ENCODE data around the gene SLC23A1.

The SLC23A1 gene

DNA sequence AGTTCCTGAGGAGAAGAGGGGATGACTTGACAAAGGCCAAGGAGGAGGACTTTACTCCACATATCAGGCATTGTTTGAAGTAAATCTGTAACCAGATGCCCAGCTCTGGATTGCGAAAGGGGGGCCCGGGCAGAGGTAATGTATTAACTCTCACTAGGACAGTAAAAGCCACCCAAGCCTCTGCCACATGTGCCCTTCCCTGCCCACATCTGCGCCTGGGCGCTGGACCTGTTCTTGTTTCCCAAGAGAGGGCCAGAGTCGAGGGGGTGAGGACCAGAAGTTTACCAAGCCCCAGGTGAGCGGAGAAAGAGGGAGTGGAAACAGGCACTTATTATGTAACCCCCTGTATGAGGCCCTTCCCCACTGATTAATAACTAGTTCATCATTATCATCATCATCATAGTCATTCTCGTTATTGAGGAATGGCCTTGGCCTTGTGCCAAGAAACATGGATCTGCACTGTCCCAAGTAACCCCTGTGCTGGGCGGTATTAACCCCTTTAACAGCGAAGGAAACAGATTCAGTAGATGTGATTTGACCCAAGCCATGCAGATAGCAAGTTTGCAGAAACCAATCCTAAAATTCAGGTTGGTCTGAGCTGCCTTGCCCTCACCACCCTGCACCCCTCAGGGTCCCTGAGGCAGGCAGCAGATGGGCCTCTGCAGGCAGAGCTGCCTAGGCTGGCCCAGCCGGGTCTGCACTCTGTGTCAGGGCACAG, at the start of gene SLC23A1:
TSS of gene SLC23A1 (minus strand) at position 23 of the 718 bp plus-strand sequence. CDS start 44 bp downstream, outside the sequence.
- Histone ChIP-seq H3K27ac (ENCODE audit: low read depth, low read length) (no peak within 1 kb of the TSS), H3K4me1 (ENCODE audit: control insufficient read depth, insufficient read depth, low read length) (peaks cover 7% of the 10 kb centered on the region; the same call in 1 of the 2 replicates), H3K27me3 (ENCODE audit: control insufficient read depth, insufficient read depth, low read length) (no peaks in the 10 kb centered on the region), H3K9ac (ENCODE audit: low read depth, low read length) (no peak within 1 kb of the TSS), H3K36me3 (ENCODE audit: control insufficient read depth, insufficient read depth, low read length) (no peaks in the 10 kb centered on the region), H3K9me3 (ENCODE audit: control insufficient read depth, insufficient read depth, low read length) (no peaks in the 10 kb centered on the region), H3K4me3 (ENCODE audit: low read depth, low read length) (no peak within 1 kb of the TSS)

DNA sequence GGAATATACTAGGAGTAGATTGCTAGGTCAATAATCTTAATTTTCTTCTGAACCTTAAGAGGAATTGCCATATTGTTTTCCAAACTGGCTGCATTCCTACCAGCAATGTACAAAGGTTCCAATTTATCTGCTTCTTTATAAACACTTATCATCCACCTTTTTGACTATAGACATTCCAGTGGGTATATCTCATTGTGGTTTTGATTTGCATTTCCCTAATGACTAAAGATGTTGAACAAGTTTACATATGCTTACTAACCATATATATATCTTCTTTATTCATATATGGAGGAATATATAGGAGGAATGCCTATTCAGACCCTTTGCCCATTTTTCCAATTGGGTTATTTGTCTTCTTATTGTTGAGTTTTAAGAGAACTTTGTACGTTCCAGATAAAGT, 48.6 kb upstream of the SLC23A1 start:
- Histone ChIP-seq H3K9ac (ENCODE audit: low read depth, low read length) (no peak overlapping the region), H3K4me1 (ENCODE audit: control insufficient read depth, insufficient read depth, low read length) (no peaks in the 10 kb centered on the region), H3K9me3 (ENCODE audit: control insufficient read depth, insufficient read depth, low read length) (no peaks in the 10 kb centered on the region), H3K27me3 (ENCODE audit: control insufficient read depth, insufficient read depth, low read length) (no peaks in the 10 kb centered on the region), H3K27ac (ENCODE audit: low read depth, low read length) (no peak overlapping the region), H3K4me3 (ENCODE audit: low read depth, low read length) (no peak overlapping the region), H3K36me3 (ENCODE audit: control insufficient read depth, insufficient read depth, low read length) (peaks cover 64% of the 10 kb centered on the region)

DNA sequence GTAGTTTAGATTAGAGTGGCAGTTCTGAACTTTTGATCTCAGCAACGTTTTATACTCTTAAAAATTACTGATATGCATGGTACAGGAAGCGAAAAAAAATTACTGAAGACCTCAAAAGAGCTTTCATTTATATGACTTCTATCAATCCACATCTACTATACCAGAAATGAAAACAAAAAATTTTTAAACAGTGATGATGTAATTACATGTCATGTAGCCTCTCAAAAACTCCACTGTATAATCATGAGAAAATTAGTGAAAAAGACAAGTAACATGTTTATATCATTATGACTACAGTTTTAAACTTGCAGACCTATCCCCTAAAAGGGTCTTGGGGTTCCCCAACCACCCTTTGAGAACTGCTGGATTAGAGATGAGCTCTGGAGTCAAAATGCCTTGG, 46.9 kb upstream of the SLC23A1 start:
- no peaks in the 10 kb centered on the region for H3K27me3 ChIP-seq (ENCODE audit: control insufficient read depth, insufficient read depth, low read length)
- no peak overlapping the region for H3K9ac ChIP-seq (ENCODE audit: low read depth, low read length)
- H3K27ac ChIP-seq (ENCODE audit: low read depth, low read length): no peak overlapping the region
- no peaks in the 10 kb centered on the region for H3K4me1 ChIP-seq (ENCODE audit: control insufficient read depth, insufficient read depth, low read length)
- H3K4me3 ChIP-seq (ENCODE audit: low read depth, low read length): no peak overlapping the region
- H3K36me3 ChIP-seq (ENCODE audit: control insufficient read depth, insufficient read depth, low read length): peaks cover 67% of the 10 kb centered on the region
- no peaks in the 10 kb centered on the region for H3K9me3 ChIP-seq (ENCODE audit: control insufficient read depth, insufficient read depth, low read length)

- Histone ChIP-seq H3K9me3 (ENCODE audit: control insufficient read depth, insufficient read depth, low read length) (no peaks in the 10 kb centered on the region), H3K27ac (ENCODE audit: low read depth, low read length) (no peak overlapping the region), H3K4me3 (ENCODE audit: low read depth, low read length) (no peak overlapping the region), H3K36me3 (ENCODE audit: control insufficient read depth, insufficient read depth, low read length) (peaks cover 62% of the 10 kb centered on the region), H3K4me1 (ENCODE audit: control insufficient read depth, insufficient read depth, low read length) (no peaks in the 10 kb centered on the region), H3K9ac (ENCODE audit: low read depth, low read length) (no peak overlapping the region), H3K27me3 (ENCODE audit: control insufficient read depth, insufficient read depth, low read length) (no peaks in the 10 kb centered on the region)
Observed at GRCh38 chr5:139426203-139426885, 43.2 kb upstream of the SLC23A1 start.

DNA sequence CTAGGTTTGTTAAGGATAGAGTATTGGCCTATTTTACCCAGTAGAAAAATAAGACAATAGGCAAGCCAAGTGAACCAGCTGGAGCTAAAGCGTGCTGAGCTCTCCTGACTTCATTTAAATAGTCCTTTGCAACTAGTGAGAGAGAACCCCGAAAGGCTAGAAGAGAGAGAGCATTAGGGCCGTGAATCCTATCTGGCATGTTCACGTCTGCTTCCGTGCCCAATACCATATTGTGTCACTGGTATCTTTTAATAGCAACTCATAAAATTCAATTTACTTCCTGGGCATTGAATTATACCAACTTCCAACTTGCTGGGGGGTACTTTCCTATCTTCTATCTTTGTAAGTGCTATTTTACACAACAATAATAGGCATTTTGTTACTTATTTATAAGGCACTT, 42.4 kb upstream of the SLC23A1 start:
- Histone ChIP-seq H3K36me3 (ENCODE audit: control insufficient read depth, insufficient read depth, low read length) (peaks cover 65% of the 10 kb centered on the region), H3K27ac (ENCODE audit: low read depth, low read length) (no peak overlapping the region), H3K27me3 (ENCODE audit: control insufficient read depth, insufficient read depth, low read length) (no peaks in the 10 kb centered on the region), H3K4me3 (ENCODE audit: low read depth, low read length) (no peak overlapping the region), H3K9me3 (ENCODE audit: control insufficient read depth, insufficient read depth, low read length) (no peaks in the 10 kb centered on the region), H3K9ac (ENCODE audit: low read depth, low read length) (no peak overlapping the region), H3K4me1 (ENCODE audit: control insufficient read depth, insufficient read depth, low read length) (0 out of 2 replicates have a peak, but pooled peaks cover under 1% of the 10 kb centered on the region)

GRCh38 chr5:139422307-139422893, 39.3 kb upstream of the SLC23A1 start:
- H3K9me3 ChIP-seq (ENCODE audit: control insufficient read depth, insufficient read depth, low read length): no peaks in the 10 kb centered on the region
- no peak overlapping the region for H3K27ac ChIP-seq (ENCODE audit: low read depth, low read length)
- no peaks in the 10 kb centered on the region for H3K27me3 ChIP-seq (ENCODE audit: control insufficient read depth, insufficient read depth, low read length)
- H3K9ac ChIP-seq (ENCODE audit: low read depth, low read length): no peak overlapping the region
- H3K4me3 ChIP-seq (ENCODE audit: low read depth, low read length): no peak overlapping the region
- H3K4me1 ChIP-seq (ENCODE audit: control insufficient read depth, insufficient read depth, low read length): peaks cover 14% of the 10 kb centered on the region
- H3K36me3 ChIP-seq (ENCODE audit: control insufficient read depth, insufficient read depth, low read length): peaks cover 69% of the 10 kb centered on the region

- no peaks in the 10 kb centered on the region for H3K9me3 ChIP-seq (ENCODE audit: control insufficient read depth, insufficient read depth, low read length)
- H3K36me3 ChIP-seq (ENCODE audit: control insufficient read depth, insufficient read depth, low read length): peaks cover 58% of the 10 kb centered on the region
- H3K27me3 ChIP-seq (ENCODE audit: control insufficient read depth, insufficient read depth, low read length): no peaks in the 10 kb centered on the region
- H3K4me3 ChIP-seq (ENCODE audit: low read depth, low read length): no peak overlapping the region
- no peak overlapping the region for H3K9ac ChIP-seq (ENCODE audit: low read depth, low read length)
- peaks cover 14% of the 10 kb centered on the region for H3K4me1 ChIP-seq (ENCODE audit: control insufficient read depth, insufficient read depth, low read length)
- H3K27ac ChIP-seq (ENCODE audit: low read depth, low read length): peak overlapping the region; percentile 34
Observed at GRCh38 chr5:139419226-139420192, 36.4 kb upstream of the SLC23A1 start.

DNA sequence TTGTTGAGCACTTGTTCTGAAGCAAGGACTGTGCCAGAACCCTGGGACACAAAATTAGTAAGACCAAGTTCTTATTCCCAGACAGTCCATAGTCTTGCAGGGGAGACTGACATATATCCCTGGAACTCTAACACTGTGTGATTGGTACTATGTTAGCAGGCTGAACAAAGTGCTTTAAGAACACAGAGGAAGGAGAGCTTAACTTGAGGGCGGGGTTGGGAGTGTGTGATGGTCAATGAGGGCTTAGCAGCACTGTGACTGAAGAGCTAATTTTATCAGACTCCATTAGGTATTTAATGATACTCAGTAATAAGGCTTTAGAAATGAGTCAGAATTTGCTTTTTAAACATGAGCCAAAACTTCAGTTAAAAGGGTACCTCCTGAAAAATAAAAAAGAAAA, 35.7 kb upstream of the SLC23A1 start:
- H3K9ac ChIP-seq (ENCODE audit: low read depth, low read length): no peak overlapping the region

DNA sequence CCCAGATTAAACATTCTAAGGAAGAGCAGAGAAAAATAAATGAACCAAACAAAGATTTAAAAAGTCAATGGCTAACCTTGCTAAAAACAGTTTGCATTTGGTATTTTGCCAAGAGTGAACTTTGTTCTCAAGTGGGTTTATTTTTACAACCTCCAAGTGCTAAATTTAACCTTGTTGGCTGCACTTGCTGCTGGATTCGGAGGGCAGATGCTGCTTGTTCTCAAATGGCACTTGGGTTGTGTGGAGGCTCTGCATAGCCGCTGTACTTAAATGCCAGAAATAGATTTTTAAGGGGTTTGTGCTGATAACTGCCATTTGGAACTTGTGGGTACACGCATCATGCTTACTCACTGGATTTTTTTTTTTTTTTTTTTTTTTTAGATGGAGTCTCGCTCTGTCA, 34.1 kb upstream of the SLC23A1 start:
- no peak overlapping the region for H3K4me3 ChIP-seq (ENCODE audit: low read depth, low read length)
- no peak overlapping the region for H3K27ac ChIP-seq (ENCODE audit: low read depth, low read length)
- peaks cover 14% of the 10 kb centered on the region for H3K4me1 ChIP-seq (ENCODE audit: control insufficient read depth, insufficient read depth, low read length)

More for the DNA sequence above, 35.7 kb upstream of the SLC23A1 start:
- Histone ChIP-seq H3K4me1 (ENCODE audit: control insufficient read depth, insufficient read depth, low read length) (peaks cover 14% of the 10 kb centered on the region), H3K4me3 (ENCODE audit: low read depth, low read length) (no peak overlapping the region), H3K36me3 (ENCODE audit: control insufficient read depth, insufficient read depth, low read length) (peaks cover 58% of the 10 kb centered on the region), H3K9me3 (ENCODE audit: control insufficient read depth, insufficient read depth, low read length) (no peaks in the 10 kb centered on the region), H3K27ac (ENCODE audit: low read depth, low read length) (no peak overlapping the region), H3K27me3 (ENCODE audit: control insufficient read depth, insufficient read depth, low read length) (no peaks in the 10 kb centered on the region)

DNA sequence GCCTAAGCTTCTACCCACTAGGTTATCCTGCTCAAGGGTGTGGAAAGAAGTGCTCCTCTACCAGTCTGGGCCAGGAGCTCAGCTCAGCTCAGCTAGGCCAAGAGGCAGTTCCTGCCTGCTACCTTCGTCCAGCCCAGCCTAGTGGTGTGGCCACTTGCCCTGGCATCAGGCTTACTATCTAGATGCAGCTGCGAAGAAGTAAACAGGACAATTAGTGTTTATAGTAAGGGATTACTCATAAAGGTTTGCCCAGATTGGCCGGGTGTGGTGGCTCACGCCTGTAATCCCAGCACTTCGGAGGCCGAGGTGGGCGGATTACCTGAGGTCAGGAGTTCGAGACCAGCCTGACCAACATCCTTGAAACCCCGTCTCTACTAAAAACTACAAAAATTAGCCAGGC, 33.6 kb upstream of the SLC23A1 start:
- Histone ChIP-seq H3K36me3 (ENCODE audit: control insufficient read depth, insufficient read depth, low read length) (peaks cover 55% of the 10 kb centered on the region), H3K4me1 (ENCODE audit: control insufficient read depth, insufficient read depth, low read length) (peaks cover 14% of the 10 kb centered on the region), H3K9me3 (ENCODE audit: control insufficient read depth, insufficient read depth, low read length) (no peaks in the 10 kb centered on the region), H3K4me3 (ENCODE audit: low read depth, low read length) (no peak overlapping the region), H3K27me3 (ENCODE audit: control insufficient read depth, insufficient read depth, low read length) (no peaks in the 10 kb centered on the region), H3K9ac (ENCODE audit: low read depth, low read length) (no peak overlapping the region), H3K27ac (ENCODE audit: low read depth, low read length) (no peak overlapping the region)

More for the DNA sequence above, 34.1 kb upstream of the SLC23A1 start:
- Histone ChIP-seq H3K36me3 (ENCODE audit: control insufficient read depth, insufficient read depth, low read length) (peaks cover 55% of the 10 kb centered on the region), H3K9ac (ENCODE audit: low read depth, low read length) (no peak overlapping the region), H3K27me3 (ENCODE audit: control insufficient read depth, insufficient read depth, low read length) (no peaks in the 10 kb centered on the region), H3K9me3 (ENCODE audit: control insufficient read depth, insufficient read depth, low read length) (no peaks in the 10 kb centered on the region)
